DOHH2 (cell line): ENCODE measurements around the gene HAND1.

Experiments
- EZH2phosphoT487 ChIP-seq: fragments of 200-600 bp; sonication (generic); IDR thresholded peaks from 2 replicates; pipeline ENCODE4 v1.6.1; 2017; ENCODE audit warnings: borderline replicate concordance, mild to moderate bottlenecking, antibody characterized with exemption, low read length, moderate library complexity, mixed read lengths
- TF ChIP-seq, protein P1 (sequence below): fragments of 200-600 bp; sonication (generic); IDR thresholded peaks from one replicate; pipeline ENCODE4 v1.5.1; 2014; ENCODE audit warnings: antibody characterized with exemption, mild to moderate bottlenecking, low read depth, low read length; ENCODE audit not compliant: poor library complexity, severe bottlenecking

DNA sequence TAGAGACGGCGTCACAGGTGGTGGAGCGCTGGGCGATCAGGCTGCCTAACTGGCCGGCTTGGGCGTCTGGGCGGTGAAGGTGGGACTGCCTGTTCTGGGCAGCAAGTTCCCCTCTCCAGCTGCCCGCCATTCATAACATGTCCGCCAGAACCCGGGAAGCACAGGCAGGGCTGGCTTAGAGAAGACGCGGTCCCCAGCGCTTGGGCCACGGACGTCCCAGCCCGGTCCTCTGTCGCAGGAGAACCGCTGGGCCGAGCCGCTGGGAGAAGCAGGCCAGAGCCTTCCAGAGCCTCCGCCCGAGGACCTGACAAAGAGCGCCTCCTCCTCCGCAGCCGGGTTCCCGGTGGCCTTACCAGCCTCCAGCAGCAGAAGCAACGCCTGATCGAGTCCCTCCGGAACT is 15.2 kb upstream of the HAND1 start:
- TF ChIP-seq, protein P1, sequence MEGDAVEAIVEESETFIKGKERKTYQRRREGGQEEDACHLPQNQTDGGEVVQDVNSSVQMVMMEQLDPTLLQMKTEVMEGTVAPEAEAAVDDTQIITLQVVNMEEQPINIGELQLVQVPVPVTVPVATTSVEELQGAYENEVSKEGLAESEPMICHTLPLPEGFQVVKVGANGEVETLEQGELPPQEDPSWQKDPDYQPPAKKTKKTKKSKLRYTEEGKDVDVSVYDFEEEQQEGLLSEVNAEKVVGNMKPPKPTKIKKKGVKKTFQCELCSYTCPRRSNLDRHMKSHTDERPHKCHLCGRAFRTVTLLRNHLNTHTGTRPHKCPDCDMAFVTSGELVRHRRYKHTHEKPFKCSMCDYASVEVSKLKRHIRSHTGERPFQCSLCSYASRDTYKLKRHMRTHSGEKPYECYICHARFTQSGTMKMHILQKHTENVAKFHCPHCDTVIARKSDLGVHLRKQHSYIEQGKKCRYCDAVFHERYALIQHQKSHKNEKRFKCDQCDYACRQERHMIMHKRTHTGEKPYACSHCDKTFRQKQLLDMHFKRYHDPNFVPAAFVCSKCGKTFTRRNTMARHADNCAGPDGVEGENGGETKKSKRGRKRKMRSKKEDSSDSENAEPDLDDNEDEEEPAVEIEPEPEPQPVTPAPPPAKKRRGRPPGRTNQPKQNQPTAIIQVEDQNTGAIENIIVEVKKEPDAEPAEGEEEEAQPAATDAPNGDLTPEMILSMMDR, result no peak
- no peak for TF ChIP-seq EZH2phosphoT487
